Activated CD8-positive, alpha-beta T cell treated with anti-CD3 and anti-CD28 coated beads for 36 hours (primary cell): ENCODE results near the gene SASH3. TPM values are rescaled to one million over a fixed set of nuclear protein-coding genes. Genes with fewer than 3 reads are reported as not detected.
A peak's percentile ranks its signal among the peaks of the same experiment; 100 is the strongest.

ENCODE experiments used
- ATAC-seq: fragments of 200-7000 bp; cut with Tn5 transposase; one replicate; pipeline ENCODE4 v1.10.0; 2021; ENCODE audit warnings: mild to moderate bottlenecking, moderate library complexity
- CTCF ChIA-PET: fragments of 350-600 bp; sonication (Branson Sonifier 250); formaldehyde crosslinking; loops from one replicate; lab custom pipeline; 2021; ENCODE audit warnings: antibody characterized with exemption; lab: Charles Lee
- POLR2A ChIA-PET: fragments of 350-600 bp; sonication (Branson Sonifier 250); formaldehyde crosslinking; loops from one replicate; lab custom pipeline; 2021; ENCODE audit warnings: antibody characterized with exemption; lab: Charles Lee
- DNase-seq: peaks from one replicate; pipeline ENCODE4 v3.0.0-alpha.2; 2020
- H3K27ac Mint-ChIP-seq: one replicate; pipeline ENCODE4 v1.8.0; 2021; ENCODE audit warnings: mild to moderate bottlenecking, mixed read lengths
- H3K27me3 Mint-ChIP-seq: one replicate; pipeline ENCODE4 v1.8.0; 2021; ENCODE audit warnings: mixed read lengths
- H3K36me3 Mint-ChIP-seq: one replicate; pipeline ENCODE4 v1.8.0; 2021; ENCODE audit warnings: low read depth, mixed read lengths
- H3K4me1 Mint-ChIP-seq: one replicate; pipeline ENCODE4 v1.8.0; 2021; ENCODE audit warnings: low read depth, mixed read lengths
- H3K4me3 Mint-ChIP-seq: one replicate; pipeline ENCODE4 v1.8.0; 2021; ENCODE audit warnings: mild to moderate bottlenecking, moderate library complexity, mixed read lengths
- H3K9me3 Mint-ChIP-seq: one replicate; pipeline ENCODE4 v1.8.0; 2021; ENCODE audit warnings: mixed read lengths
- CTCF ChIP-seq: fragments of 200-600 bp; IDR thresholded peaks from one replicate; pipeline ENCODE4 v1.8.0; 2022; ENCODE audit warnings: antibody characterized with exemption, mild to moderate bottlenecking
- intact Hi-C: fragments of 100-400 bp; cut with micrococcal nuclease; formaldehyde crosslinking; loops from one replicate; pipeline ENCODE4 v1.10.0; 2022
- total RNA-seq, 2 experiments: library from RNA; stranded (reverse); gene quantifications; one replicate each; pipeline ENCODE4 v1.2.3, GENCODE V29; 2021

SASH3 gene
- total RNA-seq, 2 experiments from 2014 or later = 117 to 123 TPM

- Mint-ChIP-seq H3K36me3 (no peaks in the 10 kb centered on the region), H3K27ac (peak overlapping the region; percentile 74), H3K9me3 (no peaks in the 10 kb centered on the region), H3K4me3 (no peak overlapping the region), H3K27me3 (no peaks in the 10 kb centered on the region), H3K4me1 (peaks cover 40% of the 10 kb centered on the region)
- peak; percentile 21 for ATAC-seq
- ChIA-PET POLR2A (interaction anchor here (0.8 to 1.7 kb wide), 4 partner anchors 12 to 100 kb away, joined by 3 to 4 read pairs (median 4); partner anchors contain the start of gene ZDHHC9), CTCF (interaction anchor here (1.0 to 1.9 kb wide), 2 partner anchors 16 to 17 kb away, joined by 3 to 5 read pairs; no protein-coding TSS in a partner anchor)
- intact Hi-C loops = no loop called here
- TF ChIP-seq CTCF = no peak
- no peak for DNase-seq
These were observed 35.9 kb upstream of the SASH3 start for GRCh38 chrX:129743821-129744220.

GRCh38 chrX:129744861-129745321 lies 34.9 kb upstream of the SASH3 start:
- Mint-ChIP-seq H3K4me1 (peaks cover 40% of the 10 kb centered on the region), H3K36me3 (no peaks in the 10 kb centered on the region), H3K27me3 (no peaks in the 10 kb centered on the region), H3K9me3 (no peaks in the 10 kb centered on the region), H3K27ac (peak overlapping the region; percentile 72), H3K4me3 (peak overlapping the region; percentile 1)
- ATAC-seq (peak; percentile 79), DNase-seq (peak; percentile 75)
- ChIA-PET POLR2A (interaction anchor here (0.6 to 2.2 kb wide), 5 partner anchors 10 to 1109 kb away, joined by 3 to 7 read pairs (median 4); partner anchors contain the start of gene ZDHHC9), CTCF (interaction anchor here (1.0 to 1.9 kb wide), 4 partner anchors 10 to 18 kb away, joined by 3 to 5 read pairs (median 3); no protein-coding TSS in a partner anchor)
- intact Hi-C loops = loop anchor here (5.0 kb wide), 1 partner anchor 37 kb away; no protein-coding TSS in a partner anchor
- no peak for TF ChIP-seq CTCF

DNA sequence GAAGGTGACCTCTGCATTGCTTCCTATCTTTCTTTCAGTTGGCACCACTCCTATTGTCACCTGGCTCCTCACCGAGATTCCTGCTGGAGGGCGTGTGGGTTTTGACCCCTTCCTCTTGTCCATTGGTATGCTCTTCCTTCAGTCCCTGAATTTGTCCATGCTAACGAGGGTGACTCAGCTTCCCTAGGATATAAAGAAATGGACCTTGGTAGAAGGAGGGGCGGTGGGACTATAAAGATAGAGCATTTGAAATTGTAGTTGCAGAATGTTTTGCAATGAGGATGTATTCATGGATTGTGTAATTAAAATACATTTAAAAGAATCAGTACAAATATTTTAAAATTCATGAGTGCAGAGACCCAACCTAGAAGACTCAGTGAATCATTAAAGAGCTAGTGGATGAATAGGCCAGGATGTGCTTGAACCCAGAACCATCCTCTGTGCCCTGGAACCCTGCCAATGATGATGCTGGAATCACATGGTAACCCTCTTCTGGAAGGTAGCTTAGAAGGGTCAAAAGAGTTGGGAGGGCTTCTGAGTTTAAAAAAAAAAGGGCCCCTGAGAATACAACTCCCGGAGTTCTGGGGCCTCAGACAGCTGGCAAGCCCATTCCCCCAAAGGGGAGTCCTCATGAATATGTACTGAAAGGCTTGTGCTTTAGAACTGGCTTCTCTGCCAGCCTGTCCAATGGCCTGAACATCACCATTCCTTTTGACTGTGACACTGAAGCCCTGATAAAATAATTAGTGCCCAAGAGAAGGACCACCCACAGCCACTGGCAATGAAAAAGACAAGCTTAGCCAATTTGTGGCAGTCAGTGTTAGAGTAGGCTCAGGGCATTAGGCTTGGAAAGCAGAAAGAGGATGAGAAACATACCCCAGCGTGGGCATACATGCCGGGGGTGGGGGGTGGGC lies 32.9 kb upstream of the SASH3 start:
- no peak for TF ChIP-seq CTCF
- Mint-ChIP-seq H3K4me1 (peaks cover 36% of the 10 kb centered on the region), H3K36me3 (no peaks in the 10 kb centered on the region), H3K27me3 (no peaks in the 10 kb centered on the region), H3K9me3 (no peaks in the 10 kb centered on the region), H3K27ac (no peak overlapping the region), H3K4me3 (no peak overlapping the region)
- intact Hi-C loops = loop anchor here (5.0 kb wide), 1 partner anchor 35 kb away; no protein-coding TSS in a partner anchor
- no peak for DNase-seq
- ATAC-seq = no peak
- ChIA-PET CTCF (interaction anchor here (1.2 kb wide), 1 partner anchor 77 kb away, joined by 6 read pairs; no protein-coding TSS in a partner anchor), POLR2A (interaction anchor here (2.2 kb wide), 1 partner anchor 9 kb away, joined by 7 read pairs; no protein-coding TSS in a partner anchor)

GRCh38 chrX:129747533-129747932 lies 32.2 kb upstream of the SASH3 start:
- Mint-ChIP-seq H3K27ac (no peak overlapping the region), H3K27me3 (no peaks in the 10 kb centered on the region), H3K36me3 (no peaks in the 10 kb centered on the region), H3K4me3 (no peak overlapping the region), H3K4me1 (peaks cover 34% of the 10 kb centered on the region), H3K9me3 (no peaks in the 10 kb centered on the region)
- intact Hi-C loops = loop anchor here (5.0 kb wide), 1 partner anchor 35 kb away; no protein-coding TSS in a partner anchor
- no peak for TF ChIP-seq CTCF
- ChIA-PET POLR2A (no interaction called here), CTCF (interaction anchor here (1.2 kb wide), 1 partner anchor 76 kb away, joined by 6 read pairs; no protein-coding TSS in a partner anchor)
- ATAC-seq (no peak), DNase-seq (no peak)
